Measurements from ENCODE around the gene G0S2.

The G0S2 gene

GRCh38 chr1:209714338-209714737 lies 39.1 kb downstream of the G0S2 start:
- DNase-seq (ENCODE audit: low read depth in 1 of 2, low spot score in 1 of 2): no peak

- DNase-seq (ENCODE audit: low read depth in 1 of 2, low spot score in 1 of 2): no peak
Observed at GRCh38 chr1:209715314-209715713, 40.1 kb downstream of the G0S2 start.

- DNase-seq (ENCODE audit: low read depth in 1 of 2, low spot score in 1 of 2): no peak
Observed at GRCh38 chr1:209717818-209718217, 42.6 kb downstream of the G0S2 start.

- no peak for DNase-seq (ENCODE audit: low read depth in 1 of 2, low spot score in 1 of 2)
Observed at GRCh38 chr1:209720326-209720725, 45.1 kb downstream of the G0S2 start.

- DNase-seq (ENCODE audit: low read depth in 1 of 2, low spot score in 1 of 2): no peak
Observed at GRCh38 chr1:209720826-209721225, 45.6 kb downstream of the G0S2 start.

- DNase-seq (ENCODE audit: low read depth in 1 of 2, low spot score in 1 of 2): no peak
Observed at GRCh38 chr1:209721323-209721722, 46.1 kb downstream of the G0S2 start.

GRCh38 chr1:209723265-209723664 lies 48.1 kb downstream of the G0S2 start:
- DNase-seq (ENCODE audit: low read depth in 1 of 2, low spot score in 1 of 2): no peak

- DNase-seq (ENCODE audit: low read depth in 1 of 2, low spot score in 1 of 2): no peak
Observed at GRCh38 chr1:209723756-209724693, 48.8 kb downstream of the G0S2 start.

Data from stimulated activated CD4-positive, alpha-beta T cell treated with anti-CD3 and anti-CD28 coated beads, Interleukin-15, amount 100 ng/mL, for 1 hour (primary cell).